HK-2 (cell line): ENCODE results near the gene ADAM22.
"Not testable (repeated sequence)": the region's sequence is repeated elsewhere in the genome, so short reads cannot be mapped to it uniquely, and the experiment has no call there.

Source experiments
- DNase-seq: peaks from one replicate; pipeline ENCODE4 v3.0.0-alpha.2; 2018; ENCODE audit not compliant: unreplicated experiment

ADAM22 gene

DNA sequence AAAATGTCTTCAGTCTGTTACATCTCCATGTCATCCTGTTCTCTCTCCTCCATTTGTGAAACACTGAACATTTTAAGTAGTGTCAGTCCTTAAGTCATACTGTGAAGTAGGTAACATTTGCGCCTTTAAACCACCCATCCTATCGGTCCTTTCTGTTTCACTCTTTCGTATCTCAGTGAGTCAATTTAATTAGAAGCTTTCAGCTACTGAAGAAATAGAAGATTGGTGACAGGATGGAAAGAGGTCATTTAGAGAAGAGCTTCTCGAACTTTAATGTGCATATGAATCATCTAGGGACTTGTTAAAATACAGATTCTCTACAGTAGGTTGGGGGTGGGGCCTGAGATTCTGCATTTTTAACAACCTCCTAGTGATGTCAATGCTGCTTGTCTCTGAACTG, 172.4 kb downstream of the ADAM22 start:
- DNase-seq, result no peak

DNA sequence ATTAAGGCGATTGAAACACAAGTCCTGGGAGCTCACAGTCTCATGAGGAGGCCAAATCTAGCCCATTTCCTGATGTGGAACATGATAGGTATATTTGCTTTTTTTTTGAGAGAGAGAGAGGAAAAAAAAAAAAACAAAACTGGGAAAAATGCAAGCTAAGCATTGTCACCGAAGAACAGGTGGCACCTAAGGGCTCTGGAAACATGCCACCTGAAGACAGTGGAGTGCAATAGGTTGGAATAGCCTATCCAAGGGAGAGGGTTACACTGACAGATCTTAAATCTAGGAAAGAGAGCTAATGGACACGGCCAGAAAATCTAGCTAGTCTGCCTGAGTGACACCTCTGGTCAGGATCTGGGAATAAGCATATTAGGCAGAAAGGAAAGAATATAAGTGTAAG, 175.6 kb downstream of the ADAM22 start:
- no peak for DNase-seq

DNA sequence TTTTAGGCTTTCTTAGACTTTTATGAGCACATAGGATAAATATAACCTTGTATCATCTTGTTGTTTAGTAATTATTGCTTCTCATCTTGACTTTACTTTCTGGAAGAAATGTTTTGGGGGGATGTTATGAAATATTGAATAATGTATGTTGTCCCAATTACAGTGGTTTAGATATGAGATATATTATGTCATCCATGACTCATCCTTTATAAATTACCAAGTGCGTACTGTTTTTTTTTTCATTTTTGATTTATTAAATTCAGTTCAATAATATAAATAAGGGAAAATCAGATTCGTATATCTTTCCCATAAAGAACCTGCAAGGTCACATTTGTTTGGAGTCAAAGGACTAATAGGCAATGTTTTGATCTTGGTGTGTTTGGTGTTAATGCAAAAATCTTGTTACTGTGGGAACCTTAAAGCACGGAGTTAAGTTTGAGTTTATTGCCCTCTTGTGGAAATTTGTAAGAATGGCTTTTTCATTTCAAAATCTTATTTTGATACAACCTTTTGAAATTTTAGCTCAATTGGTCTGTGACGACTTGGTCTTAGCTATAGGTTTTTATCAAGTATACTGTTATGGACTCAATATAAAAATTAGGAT, 177.2 kb downstream of the ADAM22 start:
- DNase-seq, result no peak

DNA sequence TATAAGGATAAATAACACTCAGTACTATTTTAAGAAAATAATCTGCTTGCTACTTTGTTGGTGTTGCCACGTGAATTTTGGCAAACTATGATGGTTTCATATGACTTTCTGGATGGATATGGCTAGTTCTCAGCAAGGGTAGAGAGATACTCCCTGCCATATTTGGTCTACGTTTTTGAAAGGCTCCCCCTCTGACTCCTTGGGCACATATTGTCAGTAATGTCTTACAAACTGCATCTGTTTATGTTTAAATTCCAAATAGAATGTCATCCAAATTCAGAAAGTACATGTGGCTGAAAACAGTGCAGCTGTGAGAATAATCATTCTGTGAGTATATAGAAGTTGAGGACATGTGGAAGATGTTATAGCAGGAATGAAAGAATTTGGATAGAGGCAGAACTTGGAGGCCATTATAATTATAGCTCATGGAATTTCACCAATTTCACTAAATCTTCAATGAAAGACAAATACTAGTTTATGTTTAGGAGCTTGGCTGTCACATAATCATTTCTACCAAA, 178.0 kb downstream of the ADAM22 start:
- DNase-seq, result no peak

DNA sequence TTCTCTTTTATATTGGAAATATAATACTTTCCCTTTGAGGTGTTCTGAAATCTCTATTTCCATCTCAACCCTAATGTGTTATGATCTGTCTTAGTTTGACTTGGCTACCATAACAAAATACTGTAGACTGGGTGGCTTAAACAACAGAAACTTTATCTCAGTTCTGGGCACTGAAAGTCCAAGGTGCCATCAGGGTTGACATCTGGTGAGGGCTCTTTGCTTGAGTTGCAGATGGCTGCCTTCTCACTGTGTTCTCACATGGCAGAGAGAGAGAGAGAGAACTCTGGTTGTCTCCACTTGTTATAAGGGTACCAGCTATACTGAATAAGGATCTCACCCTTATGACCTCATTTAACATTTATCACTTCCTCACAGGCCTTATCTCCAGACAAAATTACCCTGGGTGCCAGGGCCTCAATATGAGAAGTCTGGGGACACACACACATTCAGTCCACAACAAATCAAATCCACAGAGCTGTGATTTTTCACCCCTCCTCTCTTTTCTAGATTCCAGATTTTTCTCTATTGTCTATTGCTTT, 181.3 kb downstream of the ADAM22 start:
- DNase-seq, result no peak

DNA sequence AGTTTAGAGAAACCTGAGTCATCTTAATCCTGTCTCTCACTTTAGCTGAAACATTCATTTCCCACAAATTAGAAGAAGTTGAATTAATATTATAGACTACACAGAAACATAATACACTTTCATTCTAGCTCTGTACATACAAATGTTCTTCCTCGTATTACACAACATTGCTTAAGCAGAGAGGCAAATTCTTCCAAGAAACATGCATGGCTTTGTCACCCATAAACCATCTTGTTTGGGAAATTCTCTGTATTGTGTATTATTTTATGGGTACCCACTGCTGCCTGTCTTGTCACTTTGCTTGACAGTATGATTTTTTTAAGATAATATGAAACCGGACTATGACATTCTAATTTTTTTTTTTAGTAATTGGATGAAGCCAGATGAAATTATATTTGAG, 181.8 kb downstream of the ADAM22 start:
- DNase-seq, result no peak

DNA sequence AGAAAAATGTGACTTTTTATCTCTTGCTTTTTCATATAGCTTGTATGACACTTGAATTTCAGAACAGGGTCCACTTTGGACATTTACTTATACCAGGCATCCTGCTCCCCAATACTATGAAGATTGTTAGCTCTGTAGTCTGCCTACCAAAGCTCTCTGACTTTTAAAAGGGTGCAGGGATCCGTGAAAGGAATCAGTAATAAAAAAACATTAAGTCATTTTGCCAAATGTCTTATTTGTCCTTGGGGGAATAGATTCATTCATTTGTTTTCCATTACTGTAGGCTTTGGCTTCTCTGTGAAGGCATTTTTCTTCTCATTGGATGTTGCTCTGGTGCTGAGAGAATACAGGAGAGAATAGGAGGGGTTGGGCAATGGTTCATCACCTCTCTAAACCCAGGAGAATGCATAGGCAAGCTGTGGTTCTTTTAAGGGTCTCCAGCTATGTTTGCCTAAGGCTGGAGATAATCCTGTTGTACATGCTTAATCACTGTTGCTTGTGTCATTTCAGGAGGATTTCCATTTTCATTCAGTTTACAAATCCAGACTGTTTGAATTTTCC, 182.3 kb downstream of the ADAM22 start:
- DNase-seq, result no peak

DNA sequence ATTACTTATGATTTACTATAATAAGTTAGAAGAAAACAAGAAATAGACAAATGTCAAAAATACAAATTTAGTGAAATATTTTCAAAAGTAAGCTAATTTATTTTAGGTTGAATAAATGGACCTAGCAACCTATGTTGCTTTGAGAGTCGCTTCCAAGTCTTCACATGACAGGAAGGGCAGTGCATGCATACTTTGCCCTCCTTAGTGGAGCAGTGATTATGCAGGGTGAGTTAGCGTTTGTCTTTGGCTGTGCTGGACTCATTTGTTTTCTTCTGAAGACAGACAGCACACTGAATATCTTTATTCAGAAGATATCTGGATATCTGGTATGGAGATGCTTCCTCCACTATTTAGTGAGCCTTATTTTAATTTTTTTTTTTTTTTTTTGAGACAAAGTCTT, 183.3 kb downstream of the ADAM22 start:
- no peak for DNase-seq

DNA sequence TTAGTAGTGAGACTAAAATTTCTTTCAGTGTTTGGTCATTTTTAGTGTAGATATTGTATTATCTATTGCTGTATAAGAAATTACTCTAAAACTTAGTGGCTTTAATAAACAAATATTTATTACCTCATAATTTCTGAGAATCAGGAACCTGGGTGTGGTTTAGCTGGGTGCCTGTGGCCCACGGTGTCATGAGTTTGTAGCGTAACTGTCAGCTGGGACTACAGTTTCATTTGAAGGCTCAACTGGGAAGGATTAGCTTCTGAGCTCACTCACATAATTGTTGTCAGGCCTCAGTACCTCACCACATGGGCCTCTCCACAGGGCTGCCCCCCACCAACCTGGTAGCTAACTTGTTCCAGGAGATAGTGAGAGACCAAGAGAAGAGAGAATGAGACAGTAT, 187.3 kb downstream of the ADAM22 start:
- DNase-seq, result no peak

DNA sequence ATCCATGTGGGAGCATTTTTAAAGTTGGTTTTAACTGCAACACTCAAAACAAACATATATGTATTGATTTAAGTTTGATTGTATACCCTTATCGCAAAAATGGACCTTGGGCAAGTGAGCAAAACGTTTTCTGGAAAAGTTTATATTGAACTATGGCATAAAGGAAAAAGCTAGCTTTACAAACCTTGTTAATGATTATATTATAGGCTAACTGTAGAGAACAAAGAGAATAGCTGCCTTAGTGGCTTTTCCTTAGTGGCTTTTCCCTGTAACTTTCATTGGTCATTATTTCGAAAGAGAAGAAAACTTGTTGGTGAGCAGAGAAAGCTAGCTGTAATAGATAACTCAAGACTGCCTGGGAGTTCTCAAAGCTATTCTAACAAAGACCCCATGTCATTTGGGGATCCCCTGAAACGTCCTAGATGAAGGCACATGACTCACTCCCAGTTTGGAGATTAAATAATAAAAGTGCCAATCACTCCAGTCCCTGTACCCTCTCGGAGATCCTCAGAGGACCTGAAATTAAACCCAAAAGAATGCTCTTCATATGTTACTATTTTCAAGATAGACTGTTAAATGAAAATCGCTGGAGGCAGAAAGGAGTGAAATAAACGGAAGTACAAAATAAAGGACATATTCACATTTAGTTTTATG, 193.7 kb downstream of the ADAM22 start:
- DNase-seq, result no peak

DNA sequence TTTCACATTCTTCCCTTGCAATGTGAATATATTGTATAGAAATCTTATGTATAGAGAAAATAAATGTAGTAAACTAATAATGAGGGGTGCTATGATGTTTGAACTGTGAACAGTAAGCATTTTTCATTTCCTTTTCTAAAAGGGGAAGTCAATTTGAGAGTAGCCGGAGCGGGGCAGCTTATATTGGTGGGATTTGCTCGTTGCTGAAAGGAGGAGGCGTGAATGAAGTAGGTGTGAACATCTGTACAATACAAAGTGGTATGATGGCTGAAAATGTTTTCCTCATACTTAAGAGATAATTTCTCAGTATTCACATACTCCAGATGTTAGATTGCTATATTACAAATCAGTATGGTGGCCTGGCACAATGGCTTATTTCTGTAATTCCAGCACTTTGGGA, 198.7 kb downstream of the ADAM22 start:
- no peak for DNase-seq

DNA sequence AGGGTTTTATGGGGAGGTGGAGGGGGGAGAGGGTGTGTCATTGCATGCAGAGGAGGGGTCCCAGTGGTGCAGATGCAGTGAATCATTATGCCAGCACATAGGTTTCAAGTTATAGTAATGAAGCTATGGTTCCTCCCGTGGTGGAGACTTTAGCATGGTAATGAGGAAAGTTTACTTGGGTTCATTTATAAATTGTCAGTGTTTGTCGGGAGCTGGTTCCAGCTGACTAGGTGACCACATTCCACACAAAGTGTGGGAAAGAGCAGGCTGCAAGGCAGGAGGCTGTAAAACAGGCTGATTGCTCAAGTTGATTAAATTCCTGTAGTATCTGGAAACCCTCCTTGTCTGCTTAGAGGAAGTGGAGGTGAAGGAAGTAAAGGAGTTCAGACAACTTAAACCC, 206.9 kb downstream of the ADAM22 start:
- peak; percentile 11 for DNase-seq

DNA sequence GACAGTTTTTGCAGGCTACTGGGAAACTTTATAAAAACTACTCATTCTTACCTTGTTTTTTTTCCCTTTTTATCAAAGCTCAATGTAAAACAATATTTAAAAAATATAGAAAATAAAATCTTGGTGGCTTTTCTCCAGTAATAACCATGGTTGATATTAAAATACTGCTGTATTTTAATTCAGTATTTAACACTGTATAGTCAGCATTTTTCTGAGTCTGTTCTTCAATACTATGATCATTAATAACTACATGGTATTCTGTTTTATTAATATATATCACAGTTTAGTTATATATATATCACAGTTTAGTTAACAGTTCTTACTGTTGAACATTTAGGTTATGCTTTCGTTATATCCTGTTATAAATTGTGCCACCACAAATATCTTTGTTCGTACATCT, 207.4 kb downstream of the ADAM22 start:
- DNase-seq, result no peak

DNA sequence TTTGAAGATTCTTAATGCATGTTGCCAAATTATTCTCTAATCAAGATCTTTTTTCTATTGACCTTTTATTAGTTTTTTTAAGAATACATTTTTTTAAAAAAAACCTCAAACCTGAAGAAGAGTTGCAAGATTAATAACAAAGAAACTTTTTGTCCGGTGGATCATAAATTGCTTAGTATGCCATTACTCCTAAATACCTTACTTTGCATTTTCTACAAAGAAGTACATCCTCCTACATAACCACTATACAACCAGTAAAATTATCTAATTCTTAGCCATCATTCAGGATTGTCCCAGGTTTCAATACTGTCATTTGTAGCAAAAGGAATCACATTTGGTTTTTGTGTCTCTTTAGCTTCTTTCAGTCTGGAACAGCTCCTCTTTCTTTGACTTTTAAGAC, 207.9 kb downstream of the ADAM22 start:
- DNase-seq, result no peak

DNA sequence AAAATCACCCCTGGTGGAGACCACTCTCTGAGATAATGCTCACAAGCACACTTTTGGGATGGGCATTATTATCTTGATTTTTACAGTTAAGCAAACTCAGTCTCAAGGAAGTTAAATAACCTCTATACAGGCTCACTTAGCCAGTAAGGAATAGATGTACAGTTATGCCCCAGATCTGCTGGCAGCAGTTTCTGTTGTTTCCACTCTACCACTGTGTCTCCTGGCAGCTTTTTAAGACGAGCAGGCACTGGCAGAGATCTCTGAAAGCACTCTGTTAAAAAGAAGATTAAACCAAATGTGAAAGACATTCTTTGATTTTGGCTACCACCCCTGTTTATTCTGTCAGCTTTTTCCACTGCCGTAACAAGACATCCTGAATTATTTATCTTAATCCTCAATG, 212.6 kb downstream of the ADAM22 start:
- no peak for DNase-seq

DNA sequence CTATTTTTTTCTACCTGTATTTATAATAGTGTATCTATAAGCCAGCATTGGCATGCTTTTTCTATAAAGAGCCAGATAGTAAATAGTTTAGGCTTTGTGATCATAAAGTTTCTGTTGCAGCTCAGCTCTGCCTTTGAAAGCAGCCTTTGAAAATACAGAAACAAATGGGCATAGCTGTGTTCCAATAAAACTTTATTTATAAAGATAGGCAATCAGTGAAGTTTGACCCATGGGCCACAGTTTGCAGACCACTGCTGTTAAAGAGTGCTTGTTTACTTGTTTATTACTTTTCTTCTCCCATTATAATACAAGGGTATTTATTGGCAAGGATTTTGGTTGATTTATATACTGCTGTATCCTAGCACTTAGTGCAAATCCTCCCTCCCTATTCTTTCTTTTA, 213.3 kb downstream of the ADAM22 start:
- no peak for DNase-seq

DNA sequence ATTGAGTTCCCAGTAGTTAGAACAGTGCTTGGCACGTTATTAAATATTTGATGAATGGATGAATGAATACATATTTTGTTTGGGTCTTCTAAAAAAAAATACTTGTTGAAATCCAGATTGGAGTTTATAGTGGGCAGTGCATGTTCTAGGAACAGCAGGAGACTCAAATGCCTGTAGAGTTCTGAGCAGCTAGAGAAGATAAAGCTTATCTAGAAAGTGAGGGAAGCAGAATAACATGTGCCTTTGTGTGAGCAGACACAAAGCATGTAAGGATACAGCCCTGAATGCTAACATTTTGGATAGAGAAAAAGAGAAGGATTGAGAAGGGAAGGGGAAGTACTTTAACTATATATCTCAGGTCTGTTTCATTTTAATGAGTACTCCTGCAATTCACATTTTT, 213.9 kb downstream of the ADAM22 start:
- DNase-seq, result no peak

DNA sequence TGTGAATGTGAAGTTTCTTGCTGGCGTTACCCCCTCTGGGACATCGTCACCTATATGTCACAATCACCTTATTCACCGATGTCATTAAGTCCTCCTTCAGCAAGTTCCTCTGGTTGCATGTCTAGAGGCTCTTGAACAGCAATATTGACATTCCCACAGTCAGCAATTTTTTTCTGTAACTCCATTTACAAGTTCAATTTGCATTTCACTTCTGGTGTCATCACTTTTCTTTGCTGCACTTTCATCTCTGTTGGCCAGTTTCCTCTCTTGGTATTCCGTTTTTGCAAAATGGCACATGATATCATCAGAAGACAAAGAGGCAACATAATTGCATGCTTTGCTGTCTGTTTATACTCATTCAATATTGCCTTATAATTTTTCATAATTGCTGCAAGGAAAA, 216.0 kb downstream of the ADAM22 start:
- no peak for DNase-seq

DNA sequence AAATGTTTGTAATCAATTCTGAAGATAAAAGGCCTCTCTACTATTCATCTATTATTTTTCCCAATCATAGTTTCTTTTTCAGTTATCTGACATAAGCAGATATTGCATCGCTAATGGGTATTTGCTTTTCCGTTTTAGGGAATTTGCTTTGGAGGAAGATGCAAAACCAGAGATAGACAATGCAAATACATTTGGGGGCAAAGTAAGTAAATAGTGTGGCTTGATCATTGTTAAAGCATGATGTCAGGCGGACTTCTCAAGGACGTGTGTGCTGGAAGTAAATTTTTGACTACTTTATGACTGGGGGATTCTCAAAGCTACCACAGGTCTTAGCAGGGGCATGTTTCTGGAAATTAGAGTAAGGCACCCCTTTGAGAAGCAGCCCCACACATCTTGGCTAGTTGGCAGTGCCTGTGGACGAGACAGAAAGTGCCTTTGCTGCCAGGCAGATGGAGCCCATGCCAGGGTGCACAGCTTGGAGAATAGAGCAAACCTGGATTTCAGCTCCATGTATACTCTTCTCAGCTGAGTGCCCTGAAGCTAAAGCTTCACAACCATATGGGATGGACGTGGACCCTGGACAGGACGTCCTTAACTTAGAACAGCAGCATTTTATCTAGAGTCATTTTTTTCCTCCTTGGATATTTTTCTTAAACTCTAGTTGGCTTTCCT, 217.2 kb downstream of the ADAM22 start:
- no peak for DNase-seq

DNA sequence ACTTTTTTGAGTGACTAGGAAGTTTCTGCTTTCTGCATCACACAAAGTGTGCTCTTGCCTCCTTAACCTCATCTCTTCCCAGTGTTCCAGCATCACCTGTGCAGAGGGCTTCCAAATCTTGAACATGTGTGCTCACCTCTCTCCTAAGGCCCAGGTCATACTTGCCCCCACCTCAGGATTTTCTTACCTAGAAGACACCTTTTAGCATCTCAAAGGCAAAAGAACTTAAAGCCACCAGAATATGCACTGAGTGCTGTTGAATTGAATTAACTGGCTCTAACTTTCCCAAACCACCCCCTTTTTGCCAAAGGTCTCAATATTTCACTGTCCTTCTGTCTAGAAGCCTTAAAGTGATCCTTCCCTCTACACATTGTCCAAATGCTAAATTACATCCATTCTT, 219.3 kb downstream of the ADAM22 start:
- no peak for DNase-seq

DNA sequence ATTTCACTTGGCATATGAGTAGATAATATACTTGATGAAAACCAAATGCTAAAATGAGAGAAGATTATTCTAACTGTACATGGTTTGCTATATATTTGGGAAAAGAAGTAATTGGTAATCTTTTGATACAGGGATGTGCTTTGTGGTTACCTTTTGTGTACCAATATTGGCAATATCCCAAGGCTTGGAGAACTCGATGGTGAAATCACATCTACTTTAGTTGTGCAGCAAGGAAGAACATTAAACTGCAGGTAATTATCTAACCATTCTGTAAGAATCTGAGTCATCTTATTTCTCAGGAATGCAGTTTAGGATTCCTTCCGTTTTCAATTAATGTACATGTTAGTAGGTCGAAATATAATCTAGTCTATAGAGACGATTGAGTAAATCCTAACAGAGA, 221.7 kb downstream of the ADAM22 start:
- DNase-seq, result no peak

DNA sequence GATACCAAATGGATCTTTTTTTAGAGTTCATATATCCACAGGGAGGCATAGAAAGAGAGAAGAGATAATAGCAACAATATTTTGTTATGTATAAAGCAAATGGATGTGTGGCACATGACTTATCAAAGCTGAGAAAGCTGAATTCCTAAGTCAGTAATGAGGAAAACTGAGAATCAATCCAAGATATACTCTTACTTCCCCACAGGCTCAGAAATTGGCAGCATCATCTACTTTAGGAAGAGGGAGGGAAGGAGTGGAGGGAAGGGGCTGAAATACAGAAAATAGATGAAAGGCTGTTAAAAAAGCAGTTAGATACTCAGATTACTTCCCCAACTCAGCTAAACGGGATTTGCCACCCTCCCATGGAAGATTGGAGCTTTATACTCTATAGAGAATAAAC, 222.3 kb downstream of the ADAM22 start:
- no peak for DNase-seq

DNA sequence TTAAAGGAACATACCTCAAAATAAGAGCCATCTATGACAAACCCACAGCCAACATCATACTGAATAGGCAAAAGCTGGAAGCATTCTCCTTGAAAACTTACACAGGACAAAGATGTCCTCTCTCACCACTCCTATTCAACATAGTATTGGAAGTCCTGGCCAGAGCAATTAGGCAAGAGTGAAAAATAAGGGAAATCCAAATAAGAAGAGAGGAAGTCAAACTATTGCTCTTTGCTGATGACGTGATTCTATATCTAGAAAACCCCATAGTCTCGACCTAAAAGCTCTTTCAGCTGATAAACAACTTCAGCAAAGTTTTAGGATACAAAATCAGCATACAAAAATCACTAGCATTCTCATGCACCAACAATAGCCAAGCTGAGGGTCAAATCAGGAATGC, 225.7 kb downstream of the ADAM22 start:
- DNase-seq, result not testable (repeated sequence)
